GM18526 (cell line): ENCODE measurements around the gene ACVR1B.

Source experiments
- POLR2A ChIP-seq: IDR thresholded peaks from 3 replicates; pipeline ENCODE4 v1.6.1; 2011; ENCODE audit not compliant: insufficient read length; ENCODE audit errors: extremely low read depth

The ACVR1B gene

GRCh38 chr12:52041035-52041434 lies 89.5 kb downstream of the ACVR1B start:
- TF ChIP-seq POLR2A = no peak

DNA sequence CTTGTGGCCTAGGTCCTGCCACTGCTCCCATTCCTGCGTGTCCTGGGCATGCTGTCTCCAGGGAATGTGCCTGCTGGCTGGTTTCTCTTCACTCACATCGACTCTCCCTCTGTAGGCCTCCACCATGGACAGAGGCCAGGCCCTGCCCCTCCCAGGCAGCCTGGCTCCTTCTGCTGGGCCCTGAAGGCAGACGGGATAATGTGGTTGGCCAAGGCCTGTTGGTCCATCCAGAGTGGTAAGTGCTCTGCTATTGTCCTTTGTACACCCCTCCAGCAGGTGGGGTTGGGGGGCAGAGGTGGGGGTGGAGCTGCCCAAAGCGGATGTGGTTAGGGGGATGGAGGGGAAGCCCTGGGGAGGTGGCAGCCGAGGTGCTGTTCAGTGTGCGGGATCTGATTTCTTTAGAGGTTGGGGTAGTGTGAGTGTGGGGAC lies 90.2 kb downstream of the ACVR1B start:
- TF ChIP-seq POLR2A = no peak

GRCh38 chr12:52042706-52043385 lies 91.3 kb downstream of the ACVR1B start:
- no peak for TF ChIP-seq POLR2A

DNA sequence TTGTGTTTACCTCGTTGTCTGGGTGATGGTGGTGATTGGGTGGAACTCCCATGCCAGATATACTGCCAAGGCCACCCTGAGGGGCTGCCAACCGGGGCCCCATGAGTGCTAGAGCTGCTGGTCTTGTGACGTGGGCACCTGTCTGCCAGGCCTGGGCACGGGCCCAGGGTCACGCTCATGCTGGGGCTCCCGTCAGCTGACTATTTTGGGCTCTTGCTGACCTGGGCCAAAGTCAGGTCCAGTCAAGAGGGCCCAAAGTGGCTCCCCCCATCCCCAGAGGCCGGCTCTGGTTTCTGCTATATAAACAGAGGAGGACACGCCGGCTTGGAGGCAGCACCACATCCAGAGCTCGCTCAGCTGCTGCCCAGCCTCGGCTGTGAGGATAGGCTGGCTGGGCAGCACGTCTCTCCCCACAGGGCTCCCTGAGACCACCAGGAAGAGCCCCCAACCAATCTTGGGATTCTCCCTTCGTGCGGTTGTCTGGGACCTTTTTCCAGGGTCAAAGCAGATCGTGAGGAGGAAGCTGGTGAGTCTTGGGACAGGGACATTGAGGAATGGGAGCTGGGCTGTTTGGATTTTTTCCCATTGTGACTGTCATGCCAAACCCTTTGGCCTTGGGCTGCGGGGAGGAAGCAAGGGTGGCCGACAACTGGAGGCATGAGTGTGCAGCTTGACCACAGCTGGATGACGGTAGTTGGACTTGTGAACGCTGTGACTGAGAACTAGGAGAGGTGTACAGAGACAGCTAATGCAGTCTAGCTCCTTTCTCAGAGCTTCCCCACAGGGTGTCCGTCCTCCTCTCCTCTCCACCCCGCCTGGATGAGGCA lies 92.1 kb downstream of the ACVR1B start:
- no peak for TF ChIP-seq POLR2A

- no peak for TF ChIP-seq POLR2A
Measured at GRCh38 chr12:52044292-52044983, 92.9 kb downstream of the ACVR1B start.

DNA sequence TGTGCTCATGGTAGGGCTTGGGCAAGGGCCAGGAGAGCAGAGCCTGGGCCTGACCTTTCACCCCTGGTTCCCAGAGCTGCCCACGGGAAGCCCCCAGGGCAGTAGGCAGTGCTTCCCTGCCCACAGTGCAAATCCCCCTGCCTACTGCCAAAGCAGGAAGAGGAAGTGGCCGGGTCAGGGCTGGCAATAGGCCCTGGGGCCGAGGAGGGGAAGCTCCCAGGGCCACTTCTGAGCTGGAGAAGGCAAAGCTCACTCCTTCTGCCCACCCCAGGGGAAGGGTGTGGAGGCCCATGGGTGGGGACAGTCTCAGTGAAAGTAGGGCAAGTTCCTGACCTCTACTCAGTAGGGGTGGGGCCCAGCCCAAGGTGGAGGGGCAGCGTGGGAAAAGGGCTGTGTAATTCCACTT lies 94.3 kb downstream of the ACVR1B start:
- no peak for TF ChIP-seq POLR2A
